GM23338 (cell line): Measurements from ENCODE around the gene NTRK3. TPM values are rescaled to one million over a fixed set of nuclear protein-coding genes. Genes with fewer than 3 reads are reported as not detected.

Experiments
- ATAC-seq: fragments of 200-7000 bp; cut with Tn5 transposase; 3 replicates; pipeline ENCODE4 v1.9.1; 2020
- DNase-seq: peaks from one replicate; pipeline ENCODE4 v3.0.0-alpha.2; 2015; ENCODE audit warnings: low spot score
- H2AFZ ChIP-seq: fragments of 200-600 bp; sonication (generic); 2 replicates; pipeline ENCODE4 v1.8.0; 2016; ENCODE audit warnings: antibody characterized with exemption, mild to moderate bottlenecking, moderate library complexity
- H3F3A ChIP-seq: fragments of 200-600 bp; sonication (generic); replicated peaks from 2 replicates; pipeline ENCODE4 v1.8.0; 2017; ENCODE audit warnings: antibody characterized with exemption, mixed run types, low read depth
- H3K27ac ChIP-seq: fragments of 200-600 bp; sonication (generic); 2 replicates; pipeline ENCODE4 v1.6.1; 2016; ENCODE audit warnings: low read depth
- H3K27me3 ChIP-seq: fragments of 200-600 bp; sonication (generic); 2 replicates; pipeline ENCODE4 v1.8.0; 2016; ENCODE audit warnings: mild to moderate bottlenecking, mixed run types, moderate library complexity; ENCODE audit not compliant: insufficient read depth
- H3K36me3 ChIP-seq: fragments of 200-600 bp; sonication (generic); 2 replicates; pipeline ENCODE4 v1.8.0; 2016; ENCODE audit warnings: mild to moderate bottlenecking; ENCODE audit not compliant: insufficient read depth
- H3K4me1 ChIP-seq: fragments of 200-600 bp; sonication (generic); 2 replicates; pipeline ENCODE4 v1.8.0; 2016; ENCODE audit warnings: mild to moderate bottlenecking, moderate library complexity; ENCODE audit not compliant: insufficient read depth
- H3K4me2 ChIP-seq: fragments of 200-600 bp; sonication (generic); 2 replicates; pipeline ENCODE4 v1.7.1; 2017; ENCODE audit warnings: mixed run types
- H3K4me3 ChIP-seq: fragments of 200-600 bp; sonication (generic); 2 replicates; pipeline ENCODE4 v1.6.1; 2016; ENCODE audit warnings: mixed run types
- H3K79me2 ChIP-seq: fragments of 200-600 bp; sonication (generic); replicated peaks from 2 replicates; pipeline ENCODE4 v1.8.0; 2017; ENCODE audit warnings: mild to moderate bottlenecking; ENCODE audit not compliant: insufficient read depth
- H3K9me2 ChIP-seq: fragments of 200-600 bp; sonication (generic); 2 replicates; pipeline ENCODE4 v1.8.0; 2017; ENCODE audit not compliant: insufficient read depth
- H4K20me1 ChIP-seq: fragments of 200-600 bp; sonication (generic); replicated peaks from 2 replicates; pipeline ENCODE4 v1.8.0; 2017; ENCODE audit warnings: mild to moderate bottlenecking; ENCODE audit not compliant: insufficient read depth
- H3K27ac Mint-ChIP-seq: 2 replicates; pipeline ENCODE4 v1.8.0; 2020; ENCODE audit warnings: inconsistent platforms, mild to moderate bottlenecking, moderate library complexity, mixed read lengths
- H3K27me3 Mint-ChIP-seq: 3 replicates; pipeline ENCODE4 v1.8.0; 2022; ENCODE audit warnings: low read depth, mild to moderate bottlenecking, moderate library complexity, mixed read lengths, inconsistent platforms; ENCODE audit not compliant: insufficient read depth, poor library complexity
- H3K36me3 Mint-ChIP-seq: 3 replicates; pipeline ENCODE4 v1.8.0; 2021; ENCODE audit warnings: low read depth, mild to moderate bottlenecking, inconsistent platforms, moderate library complexity, mixed read lengths
- H3K4me1 Mint-ChIP-seq: 3 replicates; pipeline ENCODE4 v1.8.0; 2020; ENCODE audit warnings: mild to moderate bottlenecking, inconsistent platforms, mixed read lengths
- H3K4me3 Mint-ChIP-seq: 3 replicates; pipeline ENCODE4 v1.8.0; 2021; ENCODE audit warnings: moderate library complexity, mild to moderate bottlenecking, inconsistent platforms, mixed read lengths
- H3K9me3 Mint-ChIP-seq: 3 replicates; pipeline ENCODE4 v1.8.0; 2020; ENCODE audit warnings: moderate library complexity, mild to moderate bottlenecking, inconsistent platforms, mixed read lengths
- CREB1 ChIP-seq: fragments of 250-450 bp; sonication (Bioruptor Pico); IDR thresholded peaks from 2 replicates; pipeline ENCODE4 v1.5.0; 2020; ENCODE audit warnings: low read depth, mild to moderate bottlenecking, moderate library complexity
- CTCF ChIP-seq, 2 experiments: fragments of 200-600 bp in 1 of 2; sonication (generic) in 1 of 2; conservative IDR thresholded peaks; 2 replicates each; pipeline versions ENCODE4 v1.5.1 to v1.6.1; 2016 to 2017; ENCODE audit warnings: antibody characterized with exemption in 2 of 2, low read depth in 2 of 2, mild to moderate bottlenecking in 2 of 2, moderate library complexity in 1 of 2
- ETS1 ChIP-seq: IDR thresholded peaks from 2 replicates; pipeline ENCODE4 v1.6.1; 2016; ENCODE audit warnings: antibody characterized with exemption
- EZH2 ChIP-seq: fragments of 200-600 bp; sonication (generic); IDR thresholded peaks from one replicate; pipeline ENCODE4 v1.8.0; 2017; ENCODE audit warnings: antibody characterized with exemption, mild to moderate bottlenecking, low read depth; ENCODE audit not compliant: unreplicated experiment
- EZH2phosphoT487 ChIP-seq: fragments of 200-600 bp; sonication (generic); IDR thresholded peaks from one replicate; pipeline ENCODE4 v1.8.1; 2018; ENCODE audit warnings: antibody characterized with exemption; ENCODE audit not compliant: unreplicated experiment
- JUNB ChIP-seq: IDR thresholded peaks from one replicate; pipeline ENCODE4 v1.6.1; 2016; ENCODE audit warnings: antibody characterized with exemption; ENCODE audit not compliant: unreplicated experiment
- NANOG ChIP-seq: IDR thresholded peaks from 2 replicates; pipeline ENCODE4 v1.6.1; 2016; ENCODE audit warnings: antibody characterized with exemption, borderline replicate concordance
- POLR2AphosphoS5 ChIP-seq: IDR thresholded peaks from 2 replicates; pipeline ENCODE4 v1.6.1; 2016; ENCODE audit warnings: antibody characterized with exemption, low read depth
- REST ChIP-seq: IDR thresholded peaks from one replicate; pipeline ENCODE4 v1.6.1; 2018; ENCODE audit warnings: antibody characterized with exemption; ENCODE audit not compliant: unreplicated experiment
- STAT1 ChIP-seq: IDR thresholded peaks from one replicate; pipeline ENCODE4 v1.6.1; 2016; ENCODE audit warnings: antibody characterized with exemption; ENCODE audit not compliant: unreplicated experiment
- ZNF114 ChIP-seq: fragments of 250-450 bp; sonication (Bioruptor Pico); IDR thresholded peaks from 2 replicates; pipeline ENCODE4 v1.5.0; 2020; ENCODE audit warnings: mild to moderate bottlenecking, moderate library complexity
- ZNF331 ChIP-seq: fragments of 250-450 bp; sonication (Bioruptor Pico); IDR thresholded peaks from 2 replicates; pipeline ENCODE4 v1.5.0; 2020; ENCODE audit warnings: low read depth, mild to moderate bottlenecking, moderate library complexity
- ZNF462 ChIP-seq: fragments of 250-450 bp; sonication (Bioruptor Pico); IDR thresholded peaks from 2 replicates; pipeline ENCODE4 v1.5.0; 2020; ENCODE audit warnings: mild to moderate bottlenecking, moderate library complexity
- polyA plus RNA-seq: library from polyadenylated mRNA; unstranded; fragments of >200 nt; fragmentation: Nextera tagmentation; extraction: Ambion mirVana; gene quantifications from 2 replicates; pipeline ENCODE4 v1.2.1, GENCODE V29; 2016
- total RNA-seq: library from RNA; depleted of rRNA; stranded (reverse); fragments of >200 nt; shearing (Covaris generic); gene quantifications from 2 replicates; pipeline ENCODE4 v1.2.3, GENCODE V29; 2014

NTRK3 gene
- total and polyA plus RNA-seq, 2 experiments from 2014 or later = 3.1 to 5.3 TPM

- TF ChIP-seq EZH2 = no peak
- no peak for TF ChIP-seq NANOG
- TF ChIP-seq STAT1 = no peak
- TF ChIP-seq JUNB = no peak
- no peak for TF ChIP-seq POLR2AphosphoS5
- no peak for TF ChIP-seq ZNF462 (CRISPR knock-in tag)
- no peak for TF ChIP-seq ZNF114 (CRISPR knock-in tag)
- no peak for TF ChIP-seq CTCF (conservative IDR thresholded peaks at IDR 0.05; ENCODE audit: low read depth in 2 of 2)
- TF ChIP-seq EZH2phosphoT487 = no peak
- no peak for TF ChIP-seq ZNF331
- TF ChIP-seq CREB1 (CRISPR knock-in tag) = no peak
- no peak for TF ChIP-seq ETS1
- no peak for TF ChIP-seq REST
- no peaks in the 10 kb centered on the region for H3K36me3 Mint-ChIP-seq
- H3K4me1 Mint-ChIP-seq = peaks cover 32% of the 10 kb centered on the region
- H3K27me3 Mint-ChIP-seq = no peaks in the 10 kb centered on the region
- H3K36me3 ChIP-seq = no peaks in the 10 kb centered on the region
- no peak for DNase-seq
- peaks cover 5% of the 10 kb centered on the region; the same call in 1 of the 2 replicates for H3K9me2 ChIP-seq
- no peak overlapping the region for H3K27ac Mint-ChIP-seq
- no peak overlapping the region for H3K27ac ChIP-seq
- H3K4me1 ChIP-seq = peaks cover 17% of the 10 kb centered on the region
- H3K4me3 ChIP-seq = no peak overlapping the region
- no peaks in the 10 kb centered on the region for H4K20me1 ChIP-seq
- H3F3A ChIP-seq = no peaks in the 10 kb centered on the region
- no peak overlapping the region for H2AFZ ChIP-seq
- H3K4me3 Mint-ChIP-seq = no peak overlapping the region
- no peaks in the 10 kb centered on the region for H3K27me3 ChIP-seq
- no peaks in the 10 kb centered on the region for H3K79me2 ChIP-seq
- H3K9me3 Mint-ChIP-seq = no peaks in the 10 kb centered on the region
- ATAC-seq = no peak
- no peak overlapping the region for H3K4me2 ChIP-seq
Observed at GRCh38 chr15:88019656-88020055, 236.9 kb downstream of the NTRK3 start.
